SHP77 (cell line): ENCODE data around the gene TMEM167A.
"Not testable (repeated sequence)": the region's sequence is repeated elsewhere in the genome, so short reads cannot be mapped to it uniquely, and the experiment has no call there.

Experiments used
- DNase-seq, 2 experiments: peaks; one replicate each; lab custom pipeline; 2025; lab: John Stamatoyannopoulos, UW

Gene TMEM167A

GRCh38 chr5:83090169-83090568 is 13.0 kb upstream of the TMEM167A start:
- DNase-seq: no peak

- DNase-seq: no peak
Measured at GRCh38 chr5:83085106-83085505, 7.9 kb upstream of the TMEM167A start.

- DNase-seq: no peak
Measured at GRCh38 chr5:83084336-83084735, 7.1 kb upstream of the TMEM167A start.

GRCh38 chr5:83082750-83083149 is 5.6 kb upstream of the TMEM167A start:
- no peak for DNase-seq

- peak; percentile 40 to 51 for DNase-seq
Measured at GRCh38 chr5:83077662-83078261, 568 bp upstream of the TMEM167A start.

- DNase-seq: no peak
Measured at GRCh38 chr5:83072966-83073365, 4.2 kb downstream of the TMEM167A start.

- no peak for DNase-seq
Measured at GRCh38 chr5:83071286-83072051, 5.7 kb downstream of the TMEM167A start.

- DNase-seq: no peak
Measured at GRCh38 chr5:83069096-83069799, 7.9 kb downstream of the TMEM167A start.

- DNase-seq: not testable (repeated sequence)
Measured at GRCh38 chr5:83067377-83067776, 9.8 kb downstream of the TMEM167A start.

- DNase-seq: no peak
Measured at GRCh38 chr5:83066548-83067110, 10.6 kb downstream of the TMEM167A start.

GRCh38 chr5:83059341-83059740 is 17.9 kb downstream of the TMEM167A start:
- no peak for DNase-seq

GRCh38 chr5:83058726-83059125 is 18.5 kb downstream of the TMEM167A start:
- DNase-seq: no peak

- DNase-seq: no peak
Measured at GRCh38 chr5:83055166-83055565, 22.0 kb downstream of the TMEM167A start.

GRCh38 chr5:83050723-83051340 is 26.4 kb downstream of the TMEM167A start:
- DNase-seq: no peak

- DNase-seq: no peak
Measured at GRCh38 chr5:83049370-83049885, 27.8 kb downstream of the TMEM167A start.

- DNase-seq: no peak
Measured at GRCh38 chr5:83048811-83049210, 28.4 kb downstream of the TMEM167A start.

- no peak for DNase-seq
Measured at GRCh38 chr5:83048277-83048676, 28.9 kb downstream of the TMEM167A start.

- DNase-seq: no peak
Measured at GRCh38 chr5:83044926-83045325, 32.3 kb downstream of the TMEM167A start.

GRCh38 chr5:83042507-83042906 is 34.7 kb downstream of the TMEM167A start:
- DNase-seq: no peak

GRCh38 chr5:83038924-83039323 is 38.3 kb downstream of the TMEM167A start:
- no peak for DNase-seq

- no peak for DNase-seq
Measured at GRCh38 chr5:83036991-83037575, 40.1 kb downstream of the TMEM167A start.
